Kidney (tissue), 14 donors: ENCODE data around the gene PLCB3. TPM values are rescaled to one million over a fixed set of nuclear protein-coding genes. Genes with fewer than 3 reads are reported as not detected.

ENCODE experiments used
- DNase-seq, 5 donors: peaks; one replicate each; pipeline ENCODE4 v3.0.0-alpha.2; 2013 to 2020
- FAIRE-seq: peaks from 2 replicates; lab custom pipeline; 2012; peaks lifted over from hg19 to GRCh38; lab: Jason Lieb, UNC
- H3K27ac ChIP-seq, 2 donors: one replicate each; pipeline ENCODE4 v1.7.0; 2013; ENCODE audit warnings: low read depth in 2 of 2, low read length in 2 of 2, inconsistent platforms in 1 of 2
- H3K27me3 ChIP-seq: one replicate; pipeline ENCODE4 v1.7.1; 2013; ENCODE audit warnings: low read length, inconsistent platforms; ENCODE audit not compliant: control insufficient read depth, insufficient read depth
- H3K36me3 ChIP-seq, 3 donors: one replicate each; pipeline versions ENCODE4 v1.7.0 to v1.7.1; 2013; ENCODE audit warnings: low read length in 3 of 3, control low read depth in 1 of 3, inconsistent platforms in 1 of 3; ENCODE audit not compliant: insufficient read depth in 3 of 3, control insufficient read depth in 2 of 3
- H3K4me1 ChIP-seq, 3 donors: one replicate each; pipeline versions ENCODE4 v1.7.0 to v1.7.1; 2013; ENCODE audit warnings: low read length in 3 of 3, inconsistent platforms in 1 of 3, low read depth in 1 of 3; ENCODE audit not compliant: control insufficient read depth in 2 of 3, insufficient read depth in 2 of 3
- H3K4me3 ChIP-seq, 3 donors: one replicate each; pipeline versions ENCODE4 v1.7.0 to v1.8.1; 2013; ENCODE audit warnings: low read length in 3 of 3, control low read depth in 1 of 3, inconsistent platforms in 1 of 3
- H3K9ac ChIP-seq, 3 donors: one replicate each; pipeline versions ENCODE4 v1.7.0 to v1.7.1; 2013; ENCODE audit warnings: low read length in 3 of 3, control low read depth in 1 of 3, inconsistent platforms in 1 of 3
- H3K9me3 ChIP-seq, 3 donors: one replicate each; pipeline versions ENCODE4 v1.7.0 to v1.7.1; 2013; ENCODE audit warnings: low read length in 3 of 3, control low read depth in 1 of 3, inconsistent platforms in 1 of 3; ENCODE audit not compliant: control insufficient read depth in 2 of 3, insufficient read depth in 1 of 3
- CTCF ChIP-seq: IDR thresholded peaks from 3 replicates; pipeline ENCODE4 v1.5.1; 2012; ENCODE audit warnings: mild to moderate bottlenecking, moderate library complexity, borderline replicate concordance; ENCODE audit not compliant: insufficient read depth; ENCODE audit errors: extremely low read depth
- intact Hi-C: fragments of 100-400 bp; cut with DNase I; formaldehyde crosslinking; loops from one replicate; pipeline ENCODE4 v1.11.1; 2022
- polyA plus RNA-seq: library from polyadenylated mRNA; stranded (reverse); fragments of 350-450 nt; fragmentation: Illumina TruSeq; extraction: RNeasy Lipid Tissue Mini Kit (QIAGEN cat#74804); gene quantifications from one replicate; pipeline ENCODE4 v1.2.3, GENCODE V29; 2014; ENCODE audit warnings: low read depth, low replicate concordance; ENCODE audit not compliant: insufficient read depth
- total RNA-seq: library from RNA; stranded (reverse); fragmentation: NEBNext Ultra II Directional; extraction: Animal tissue kit (Norgen Biotek cat#: 25700); gene quantifications from one replicate; pipeline ENCODE4 v1.2.1, GENCODE V29; 2021
- donor health status: control.
- donor health status: control.
- donor health status: control.
- donor health status: control.
- donor health status: control.
- donor health status: DM: yes; HTN: yes; CAD: no.
- donor health status: Normal renal cell carcinoma (clear cell type).

PLCB3 gene
- total and polyA plus RNA-seq, 2 donors from 2014 or later: 9.6 to 24.6 TPM

- intact Hi-C loops: no loop called here
- DNase-seq (peak in 1 of 5 donors; percentile 67), FAIRE-seq (no peak)
- Histone ChIP-seq H3K9ac (no peak overlapping the region), H3K27ac (no peak overlapping the region), H3K36me3 (peaks cover 0 to 6% (median 6%) of the 10 kb centered on the region in 3 donors), H3K4me3 (no peak overlapping the region), H3K4me1 (peaks cover 0 to 3% (median 0%) of the 10 kb centered on the region in 3 donors), H3K27me3 (no peaks in the 10 kb centered on the region), H3K9me3 (no peaks in the 10 kb centered on the region)
- TF ChIP-seq CTCF: no peak
Observed at GRCh38 chr11:64258356-64258755, 7.0 kb downstream of the PLCB3 start.

GRCh38 chr11:64258946-64259532, 7.7 kb downstream of the PLCB3 start:
- Histone ChIP-seq H3K9me3 (no peaks in the 10 kb centered on the region), H3K27me3 (no peaks in the 10 kb centered on the region), H3K36me3 (peaks cover 0 to 6% (median 6%) of the 10 kb centered on the region in 3 donors), H3K9ac (no peak overlapping the region), H3K4me3 (no peak overlapping the region), H3K4me1 (peaks cover 0 to 2% (median 0%) of the 10 kb centered on the region in 3 donors), H3K27ac (no peak overlapping the region)
- no peak for FAIRE-seq
- TF ChIP-seq CTCF: no peak
- peak in 1 of 5 donors; percentile 63 for DNase-seq
- intact Hi-C loops: no loop called here

- H3K27me3 ChIP-seq: no peaks in the 10 kb centered on the region
- H3K27ac ChIP-seq: no peak overlapping the region
- H3K4me3 ChIP-seq: no peak overlapping the region
- no peak for TF ChIP-seq CTCF
- FAIRE-seq (no peak), DNase-seq (peak in 1 of 5 donors; percentile 17)
- intact Hi-C loops: no loop called here
- H3K36me3 ChIP-seq: peaks cover 0 to 8% (median 6%) of the 10 kb centered on the region in 3 donors
- no peak overlapping the region for H3K9ac ChIP-seq
- H3K9me3 ChIP-seq: no peaks in the 10 kb centered on the region
- no peaks in the 10 kb centered on the region for H3K4me1 ChIP-seq
Observed at GRCh38 chr11:64259533-64260067, 8.3 kb downstream of the PLCB3 start.
